Measurements from ENCODE around the gene COPS4.
"Not testable (repeated sequence)": the region's sequence is repeated elsewhere in the genome, so short reads cannot be mapped to it uniquely, and the experiment has no call there.

COPS4 gene

DNA sequence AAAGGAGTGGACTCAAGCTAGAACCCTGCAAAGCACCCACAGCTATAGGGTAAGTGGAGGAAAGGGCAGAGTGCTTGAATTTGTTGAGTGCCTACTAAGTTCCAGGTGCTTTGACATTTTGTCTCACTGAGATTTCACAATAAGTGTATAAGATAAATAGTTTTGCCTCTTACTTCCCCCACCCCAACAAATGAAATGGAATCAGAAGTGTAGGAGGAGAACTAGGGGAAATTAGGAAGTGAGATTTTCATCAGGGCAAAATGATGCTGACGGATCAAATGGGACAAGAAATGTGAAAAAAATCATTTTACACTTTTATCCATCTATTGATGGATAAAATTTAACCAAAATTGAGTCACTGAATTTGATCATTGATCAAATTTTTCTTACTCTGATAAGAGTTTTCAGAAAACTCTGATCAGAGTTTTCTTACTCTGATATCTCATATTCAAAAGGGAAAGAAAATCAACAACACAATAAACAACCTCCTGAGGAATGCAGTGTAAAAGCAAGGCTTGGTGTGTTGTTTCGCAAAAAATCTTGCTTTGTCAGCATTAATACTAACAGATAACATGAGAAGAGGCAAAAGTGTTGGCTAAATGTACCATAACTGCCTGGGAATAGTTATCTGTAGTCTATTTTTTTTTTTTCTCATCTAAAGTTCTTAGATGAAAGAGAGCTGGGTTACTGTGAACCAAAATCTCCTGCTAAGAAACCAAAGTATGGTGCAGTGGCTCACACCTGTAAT lies 54.6 kb downstream of the COPS4 start:
- no peak for DNase-seq

DNA sequence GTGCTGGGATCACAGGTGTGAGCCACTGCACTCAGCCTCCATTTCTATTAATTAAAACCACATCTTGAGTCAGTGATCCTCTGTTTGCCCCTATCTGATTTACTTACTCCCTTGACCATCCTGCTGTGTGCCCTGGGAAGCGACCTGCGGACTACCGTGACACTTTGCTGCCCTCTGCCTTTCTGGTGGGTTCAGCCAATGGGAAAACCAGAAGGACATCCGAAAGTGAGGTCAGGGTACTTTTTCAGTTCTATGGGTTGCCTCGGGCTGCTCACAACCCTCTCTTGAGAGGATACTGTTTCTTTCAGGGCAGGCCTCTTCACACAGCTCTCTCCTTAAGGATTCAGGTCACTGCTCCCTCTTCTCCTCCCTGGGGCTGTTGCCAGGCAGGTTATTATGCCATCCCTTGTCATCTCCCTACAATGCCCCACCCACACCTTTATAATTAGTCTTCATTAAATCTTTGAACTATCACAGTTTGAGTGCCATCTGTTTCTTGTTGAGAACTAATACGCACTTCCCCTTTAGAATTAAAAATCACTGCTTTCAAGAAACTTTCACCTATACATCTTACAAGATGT lies 58.2 kb downstream of the COPS4 start:
- no peak for DNase-seq

DNA sequence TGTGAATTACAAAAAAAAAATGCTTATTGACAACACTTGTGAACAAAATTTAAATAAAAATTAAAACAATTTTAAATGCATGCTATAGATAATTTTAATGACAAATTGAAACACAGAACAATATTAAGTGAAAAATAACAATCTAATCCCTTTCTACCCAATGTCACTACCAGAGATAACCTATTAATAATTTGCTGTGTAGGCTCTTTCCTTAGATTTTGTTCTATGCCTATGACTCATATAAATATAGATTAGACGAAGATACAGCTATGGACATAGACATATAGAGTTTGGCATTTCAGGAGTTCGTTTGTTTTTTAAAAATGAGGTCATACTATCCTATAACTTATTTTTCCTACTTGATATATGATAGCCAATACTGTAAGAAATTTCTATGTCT lies 61.4 kb downstream of the COPS4 start:
- no peak for DNase-seq

DNA sequence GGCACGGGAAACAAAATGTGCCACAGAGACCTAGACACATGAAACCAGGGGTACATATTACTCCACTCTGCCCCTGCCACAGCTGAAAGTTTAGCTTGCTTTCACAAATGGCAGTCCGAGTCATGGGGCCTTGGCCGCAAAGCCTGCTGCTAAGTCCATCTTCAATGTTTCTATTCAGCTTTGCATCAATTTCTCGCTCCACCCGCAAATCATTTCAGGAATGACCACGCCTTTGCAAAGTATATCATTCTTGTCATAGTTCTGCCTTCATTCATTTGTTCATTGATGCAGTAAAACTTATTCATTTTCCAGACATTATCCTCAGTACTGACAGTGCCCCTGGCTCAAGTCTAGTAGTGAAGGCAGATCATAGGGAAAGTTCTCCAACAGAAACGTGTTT lies 70.0 kb downstream of the COPS4 start:
- no peak for DNase-seq

DNA sequence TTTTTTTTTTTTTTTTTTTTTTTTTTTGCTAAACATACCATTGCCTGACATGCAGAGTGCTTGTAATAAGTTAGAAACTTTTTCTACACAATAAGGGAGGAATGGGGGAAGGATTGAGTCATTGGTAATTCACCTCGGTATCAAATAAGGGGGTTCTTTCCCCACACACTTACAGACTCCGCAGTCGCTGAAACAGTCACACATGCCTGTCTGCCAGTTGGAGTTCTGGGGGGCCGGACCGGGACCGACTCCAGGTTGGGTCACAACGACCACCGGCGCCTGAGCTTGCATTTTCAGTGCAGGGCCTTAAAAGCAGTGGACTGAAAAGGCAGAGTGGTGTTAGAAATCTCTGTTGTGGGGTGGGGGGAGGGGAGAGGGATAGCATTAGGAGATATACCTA lies 72.6 kb downstream of the COPS4 start:
- no peak for DNase-seq

DNA sequence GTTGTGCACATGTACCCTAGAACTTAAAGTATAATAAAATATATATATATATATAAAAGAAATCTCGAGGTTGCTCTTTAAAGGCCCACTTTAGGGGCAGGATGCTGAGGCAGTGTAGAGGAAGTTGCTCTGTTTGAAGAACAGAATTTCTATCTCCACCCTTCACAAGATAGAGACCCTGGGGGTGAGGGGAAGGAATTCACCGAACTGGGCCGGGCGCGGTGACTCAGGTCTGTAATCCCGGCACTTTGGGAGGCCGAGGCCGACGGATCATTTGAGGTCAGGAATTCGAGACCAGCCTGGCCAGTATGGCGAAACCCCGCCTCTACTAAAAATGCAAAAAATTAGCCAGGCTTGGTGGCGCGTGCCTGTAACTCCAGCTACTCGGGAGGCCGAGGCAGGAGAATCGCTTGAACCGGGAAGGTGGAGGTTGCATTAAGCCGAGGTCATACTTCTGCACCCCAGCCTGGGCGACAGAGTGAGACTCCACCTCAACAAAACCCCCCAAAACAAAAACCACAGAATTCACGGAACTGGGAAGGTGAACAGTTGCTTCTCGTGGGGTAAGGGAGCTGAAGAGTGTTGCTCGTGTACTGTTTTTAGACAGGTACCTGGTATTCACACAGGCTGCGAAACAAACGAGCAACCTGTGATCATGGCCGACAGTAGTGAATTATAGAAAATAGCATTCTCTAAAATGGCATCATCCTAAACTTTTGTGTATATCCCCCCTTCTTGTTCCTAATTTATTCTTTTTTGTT lies 73.3 kb downstream of the COPS4 start:
- DNase-seq, result no peak

DNA sequence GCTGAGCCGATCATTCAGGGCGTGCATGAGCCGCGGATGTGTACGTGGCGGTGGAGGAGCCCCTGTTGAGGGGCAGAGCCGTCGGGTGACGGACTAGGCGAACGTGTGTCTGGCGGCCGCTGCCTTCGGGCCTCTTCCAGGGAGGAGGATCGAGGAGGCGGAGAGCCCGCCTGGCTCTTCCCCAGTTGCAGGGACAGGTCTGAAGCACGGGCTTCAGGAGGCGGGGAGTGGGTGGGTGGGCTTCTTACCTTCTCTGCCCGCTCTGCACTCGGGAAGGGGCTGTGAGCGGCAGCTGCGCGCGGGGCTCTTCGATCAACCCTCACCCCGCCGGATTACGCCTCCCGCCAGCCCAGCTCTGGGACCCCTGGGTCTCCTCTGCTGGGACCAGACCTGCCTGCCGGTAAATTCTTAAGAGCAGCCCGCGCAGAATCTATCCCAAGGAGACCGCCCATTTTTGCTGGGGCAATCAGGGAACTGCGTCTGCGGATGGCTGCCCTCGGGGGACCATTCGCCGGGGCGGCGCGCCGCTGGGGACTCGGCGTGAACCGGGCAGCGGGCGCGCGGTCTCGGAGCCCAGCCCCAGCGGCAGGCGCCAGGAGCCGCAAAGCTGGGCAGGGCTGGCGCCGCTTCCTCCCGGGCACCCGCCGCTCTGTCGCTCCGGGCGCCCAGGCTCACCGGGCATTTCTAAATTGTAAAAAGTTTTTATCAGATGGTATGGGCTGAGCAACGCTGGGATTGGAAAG lies 74.7 kb downstream of the COPS4 start:
- peak; percentile 34 to 73 for DNase-seq

DNA sequence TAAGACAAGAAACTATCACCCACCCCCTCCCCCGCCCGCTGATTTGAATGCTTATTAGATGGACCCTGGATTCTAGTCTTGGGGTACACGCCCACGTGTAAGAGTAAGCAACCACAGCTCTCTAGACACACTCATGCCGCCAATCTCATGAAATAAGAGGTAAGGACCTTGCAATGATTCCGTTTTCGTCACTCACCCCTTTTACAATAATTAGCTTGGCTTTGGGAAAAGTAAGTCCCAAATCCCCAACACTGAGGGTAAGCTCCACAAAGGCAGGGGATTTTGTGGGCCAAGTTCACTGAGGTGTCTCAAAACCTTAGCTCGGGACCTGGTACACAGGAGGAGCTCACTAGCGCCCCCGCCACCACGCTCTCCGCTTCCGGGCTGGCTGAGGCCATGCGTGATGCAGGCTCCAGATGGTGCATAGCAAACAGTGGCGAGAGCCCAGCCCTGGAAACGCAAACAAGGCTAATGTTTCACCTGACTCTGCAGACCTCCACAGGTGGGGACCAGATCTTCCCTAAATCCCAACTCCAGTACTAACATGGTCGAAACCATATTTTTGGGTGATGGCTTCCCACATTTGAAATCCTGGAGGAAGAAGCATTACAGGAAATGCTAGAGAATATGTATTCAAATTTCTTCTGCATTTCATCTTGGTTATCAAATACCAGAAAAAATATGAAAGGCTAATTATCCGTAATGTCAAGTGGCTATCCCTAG lies 75.4 kb downstream of the COPS4 start:
- DNase-seq, result peak; percentile 64 to 88

DNA sequence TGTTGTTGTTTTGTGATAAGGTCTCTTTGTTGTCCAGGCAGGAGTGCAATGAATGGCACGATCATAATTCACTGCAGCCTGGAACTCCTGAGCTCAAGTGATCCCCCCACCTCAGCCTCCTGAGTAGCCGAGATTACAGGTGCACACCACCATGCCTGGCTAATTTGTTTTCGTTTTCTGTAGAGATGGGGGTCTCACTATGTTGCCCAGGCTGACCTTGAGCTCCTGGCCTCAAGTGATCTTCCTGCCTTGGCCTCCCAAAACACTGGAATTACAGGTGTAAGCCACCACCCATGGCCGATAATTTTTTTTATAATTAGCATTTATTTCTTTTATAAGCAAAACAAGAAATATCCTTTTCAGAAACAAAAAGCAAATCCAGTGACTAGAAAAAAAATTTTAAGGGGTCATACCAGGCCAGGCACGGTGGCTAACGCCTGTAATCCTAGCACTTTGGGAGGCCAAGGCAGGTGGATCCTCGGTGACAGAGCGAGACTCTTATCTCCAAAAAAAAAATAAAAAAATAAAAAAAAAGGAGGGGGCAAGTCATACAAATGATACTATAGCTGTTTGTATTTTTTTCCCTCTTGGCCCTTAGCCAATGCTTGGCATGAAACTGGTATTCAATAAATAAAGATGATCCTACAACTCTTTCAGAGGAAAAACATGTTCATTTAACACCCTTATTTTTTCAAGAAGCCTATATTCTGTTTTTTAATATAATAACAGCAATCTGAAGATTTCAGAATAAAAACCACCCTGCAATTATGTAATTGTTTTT lies 76.2 kb downstream of the COPS4 start:
- no peak for DNase-seq

DNA sequence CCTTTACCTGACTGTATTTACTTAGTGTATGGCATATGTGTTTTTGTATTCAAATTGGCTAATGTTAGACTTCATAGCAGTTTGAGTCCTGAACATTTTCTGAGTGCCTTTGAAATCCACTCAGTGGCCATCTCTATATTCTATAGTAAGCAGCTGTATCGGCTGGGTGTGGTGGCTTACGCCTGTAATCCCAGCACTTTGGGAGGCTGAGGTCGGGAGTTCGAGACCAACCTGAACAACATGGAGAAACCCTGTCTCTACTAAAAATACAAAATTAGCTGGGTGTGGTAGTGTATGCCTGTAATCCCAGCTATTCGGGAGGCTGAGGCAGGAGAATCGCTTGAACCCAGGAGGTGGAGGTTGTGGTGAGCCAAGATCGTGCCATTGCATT lies 76.8 kb downstream of the COPS4 start:
- DNase-seq, result not testable (repeated sequence)

DNA sequence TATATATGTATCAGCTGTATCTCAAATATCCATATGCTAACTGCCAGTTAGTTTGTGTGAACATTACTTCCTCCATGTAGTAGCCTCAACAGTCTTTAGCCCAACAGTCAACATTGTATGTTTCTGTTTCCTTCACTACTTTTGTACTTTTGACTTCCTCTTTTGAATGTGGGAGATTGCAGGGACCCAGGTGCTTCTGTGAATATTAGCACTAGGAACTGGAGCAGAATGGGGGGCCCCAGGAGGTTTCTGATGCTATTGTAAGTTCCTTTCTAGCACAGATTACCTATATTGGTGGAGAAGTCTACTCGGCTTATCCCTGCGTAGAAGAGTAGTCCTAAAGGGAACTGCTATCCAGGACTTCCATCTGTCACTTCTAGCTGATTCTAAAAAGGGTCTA lies 77.2 kb downstream of the COPS4 start:
- DNase-seq, result no peak

DNA sequence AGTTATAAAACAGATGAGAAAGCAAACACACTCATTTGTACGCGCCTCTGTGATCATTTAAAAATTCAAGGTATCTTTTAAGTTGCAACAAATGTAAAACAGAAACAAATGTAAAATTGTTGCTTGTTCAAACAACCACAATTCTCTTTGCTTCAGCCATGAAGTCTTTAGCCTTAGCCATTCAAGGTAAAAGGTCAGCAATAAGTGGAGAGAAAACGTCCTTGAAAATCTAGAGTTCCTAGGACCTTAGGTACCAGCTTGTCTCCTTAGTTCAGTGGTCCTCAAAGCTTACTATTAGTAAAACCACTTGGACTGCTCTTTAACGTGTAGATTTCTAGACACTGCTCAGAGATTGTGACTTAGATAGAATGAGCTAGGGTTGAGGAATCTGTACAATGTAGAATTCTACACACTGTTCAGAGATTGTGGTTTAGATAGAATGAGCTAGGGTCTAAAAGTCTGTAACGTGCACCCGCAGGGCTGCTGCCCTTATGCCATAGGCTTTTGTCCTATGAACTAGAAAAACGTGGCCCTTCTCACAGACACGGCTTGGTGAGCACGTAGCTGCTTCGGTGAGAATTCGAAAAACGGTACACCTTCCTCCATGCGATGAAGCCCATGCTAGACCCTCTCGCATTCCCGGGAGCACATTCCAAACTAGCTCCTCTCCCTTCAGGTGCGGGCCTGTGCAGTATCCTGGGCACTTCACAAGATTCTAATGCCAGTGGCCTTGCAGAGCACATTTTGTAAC lies 77.9 kb downstream of the COPS4 start:
- no peak for DNase-seq

DNA sequence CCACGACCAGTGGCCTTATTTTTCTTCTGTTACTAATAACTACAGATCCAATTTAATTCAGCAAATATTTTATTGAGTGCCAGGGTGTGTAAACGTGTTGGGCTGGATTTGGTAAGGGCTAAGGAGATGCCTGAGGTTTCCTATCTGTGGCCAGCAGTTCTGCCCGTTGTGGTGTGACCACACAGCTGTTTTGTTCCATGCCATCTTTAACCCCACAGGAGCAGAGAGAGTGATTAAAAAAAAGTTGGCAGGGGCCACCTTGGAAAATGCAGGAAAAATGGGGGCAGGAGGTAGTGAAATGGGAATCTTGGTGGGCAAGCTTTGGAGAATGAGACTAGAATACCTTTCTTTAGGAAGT lies 78.4 kb downstream of the COPS4 start:
- no peak for DNase-seq

DNA sequence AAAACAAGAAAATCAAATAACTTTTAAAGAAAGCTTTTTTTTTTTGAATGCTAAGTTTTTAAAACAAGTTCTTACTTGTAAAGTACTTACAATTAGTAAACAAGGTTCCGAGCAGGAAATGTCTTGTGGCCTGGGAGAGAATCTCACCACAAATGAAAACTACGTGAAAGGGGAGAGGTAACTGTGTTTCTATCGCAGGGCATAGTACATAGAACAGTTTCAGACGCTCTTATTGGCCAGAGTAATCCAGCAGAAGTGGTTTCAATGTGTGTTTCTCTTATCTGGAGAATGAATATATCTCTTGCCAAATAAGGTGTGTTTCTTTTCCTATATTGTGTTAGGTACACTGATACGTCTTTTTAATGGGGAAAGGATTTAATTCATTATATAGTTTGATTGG lies 79.6 kb downstream of the COPS4 start, which contains the start of gene PLAC8:
Gene PLAC8, minus strand, starts transcription at position 154 of the 400 bp plus-strand sequence. CDS start 6,808 bp downstream, outside the sequence.
- no peak for DNase-seq

DNA sequence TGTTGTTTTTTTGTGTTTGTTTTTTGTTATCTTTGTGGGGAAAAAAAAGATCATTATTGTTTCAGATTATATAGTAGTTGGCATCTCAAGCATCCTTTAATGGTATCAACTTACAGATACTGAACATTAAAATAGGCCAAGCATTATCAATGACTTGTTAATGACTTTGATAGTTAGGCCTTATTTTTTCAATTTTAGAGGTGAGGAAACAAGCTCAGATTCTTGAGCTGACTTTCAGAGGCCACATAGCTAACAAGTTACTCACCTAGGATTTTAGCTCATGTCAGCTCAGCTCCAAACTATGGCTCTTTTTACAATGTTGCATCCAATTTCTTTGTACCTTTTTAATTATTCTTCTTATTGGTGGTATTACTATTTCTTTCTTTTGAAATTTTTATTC lies 80.0 kb downstream of the COPS4 start:
- no peak for DNase-seq

DNA sequence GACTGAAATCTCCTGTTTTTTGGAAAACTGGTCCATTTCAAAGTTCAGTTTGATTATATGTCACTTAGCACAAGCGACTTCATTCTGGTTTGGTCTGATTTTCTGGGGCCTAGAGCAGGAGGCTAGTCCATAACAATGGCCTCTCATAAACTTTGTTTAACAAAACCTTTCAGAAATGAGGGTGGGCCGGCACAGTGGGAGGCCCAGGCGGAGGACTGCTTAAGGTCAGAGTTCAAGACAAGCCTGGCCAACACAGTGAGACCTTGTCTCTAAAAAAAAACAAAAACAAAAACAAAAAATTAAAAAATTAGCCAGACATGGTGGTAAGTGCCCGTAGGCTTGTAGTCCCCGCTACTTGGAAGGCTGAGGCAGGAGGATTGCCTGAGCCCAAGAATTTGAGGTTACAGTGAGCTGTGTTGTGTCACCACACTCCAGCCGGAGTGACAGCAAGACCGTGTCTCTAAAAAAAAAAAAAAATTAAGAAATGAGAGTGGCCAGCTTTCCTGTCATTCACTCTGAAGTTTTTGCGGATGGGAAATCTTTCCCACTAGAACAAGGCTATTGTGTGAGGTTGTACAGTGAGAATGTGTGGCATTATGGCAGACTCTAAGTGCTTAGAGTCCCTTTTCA lies 80.8 kb downstream of the COPS4 start:
- DNase-seq, result no peak

DNA sequence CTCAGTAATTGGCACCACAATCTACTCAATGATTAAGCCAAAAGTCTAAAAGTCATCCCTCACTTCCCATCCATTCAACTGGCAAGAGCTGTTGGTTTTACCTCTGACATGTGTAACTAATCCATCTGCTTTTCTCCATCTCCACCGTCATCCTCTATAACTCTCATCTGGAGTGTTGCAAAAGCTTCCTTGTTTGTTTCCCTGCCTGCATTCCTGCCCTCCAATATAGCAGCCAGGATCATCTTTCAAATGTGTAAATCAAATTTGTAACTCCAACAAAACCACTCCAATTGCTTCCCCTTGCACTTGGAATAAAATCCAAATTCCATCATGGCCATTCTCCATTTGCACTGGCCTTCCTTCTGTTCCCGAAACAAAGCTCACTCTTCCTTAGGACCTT lies 83.9 kb downstream of the COPS4 start:
- DNase-seq, result no peak

DNA sequence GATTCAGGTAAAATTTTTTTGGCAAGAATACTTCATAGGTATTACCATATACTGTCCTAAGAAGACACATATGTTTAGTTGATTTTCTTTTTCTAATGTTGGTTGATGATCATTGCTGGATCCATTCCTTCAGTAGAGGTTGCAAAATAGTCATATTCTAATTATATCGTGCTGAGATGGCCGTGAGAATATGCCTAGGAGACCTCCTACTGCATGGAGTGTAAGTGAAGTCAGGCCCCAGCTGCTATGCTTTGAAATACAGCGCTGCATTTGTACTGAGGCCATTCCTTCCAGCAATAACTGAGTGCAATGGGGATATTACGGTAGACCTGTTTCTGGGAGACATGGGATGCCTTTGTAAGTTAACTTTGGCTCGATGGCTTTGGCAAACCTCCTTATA lies 86.3 kb downstream of the COPS4 start:
- no peak for DNase-seq

DNA sequence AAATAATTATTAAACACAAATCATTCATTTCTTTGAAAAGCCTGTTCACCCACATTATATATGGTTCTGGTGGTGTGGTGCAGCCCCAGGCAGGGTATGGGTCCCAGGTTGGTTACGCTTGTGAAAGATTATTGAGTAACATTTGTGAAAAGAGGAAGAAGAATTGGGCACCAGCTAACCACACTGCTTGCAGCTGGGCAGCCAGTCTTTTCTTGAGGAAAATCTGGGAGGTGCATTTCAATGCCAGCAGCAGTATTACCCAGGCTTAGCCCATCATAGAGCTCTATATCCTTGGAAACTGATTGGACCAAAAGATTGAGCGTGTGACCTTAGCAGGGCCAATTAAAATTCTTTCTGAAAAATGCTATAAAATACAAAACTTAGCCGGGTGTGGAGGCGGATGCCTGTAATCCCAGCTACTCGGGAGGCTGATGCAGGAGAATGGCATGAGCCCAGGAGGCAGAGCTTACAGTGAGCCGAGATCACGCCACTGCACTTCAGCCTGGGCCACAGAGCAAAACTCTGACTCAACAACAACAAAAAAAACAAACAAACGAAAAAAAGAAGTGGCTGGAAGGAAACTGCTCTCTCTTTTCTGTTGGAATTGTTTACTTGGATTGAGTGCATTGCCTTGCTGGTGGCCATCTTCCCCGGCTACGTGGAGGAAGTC lies 89.3 kb downstream of the COPS4 start:
- no peak for DNase-seq

Data from NCI-H526 (cell line).